HEK293 (cell line): ENCODE data around the gene STK11.

Experiments
- CTCF ChIA-PET: fragments of 350-600 bp; formaldehyde crosslinking; extraction: SDS; loops from one replicate; lab custom pipeline; 2021; ENCODE audit warnings: antibody characterized with exemption; lab: Yijun Ruan, JAX
- POLR2A ChIA-PET: fragments of 300-600 bp; formaldehyde crosslinking; extraction: SDS; loops from one replicate; lab custom pipeline; 2020; ENCODE audit warnings: antibody characterized with exemption, inconsistent platforms; lab: Yijun Ruan, JAX
- H3K27ac ChIP-seq: fragments of 200-500 bp; sonication (Bioruptor generic); 2 replicates; pipeline ENCODE4 v1.5.1; 2014; ENCODE audit warnings: low read depth, low read length, control low read depth, inconsistent platforms; ENCODE audit errors: extremely low read depth
- H3K36me3 ChIP-seq, 2 experiments: fragments of 200-500 bp in 1 of 2; sonication (Bioruptor generic) in 1 of 2; 1 replicate in 1 of 2; 2 replicates in 1 of 2; pipeline ENCODE4 v1.5.1; 2014 to 2017; ENCODE audit warnings: inconsistent platforms in 2 of 2, low read length in 2 of 2; ENCODE audit not compliant: control insufficient read depth in 2 of 2, insufficient read depth in 1 of 2
- H3K4me1 ChIP-seq: fragments of 200-500 bp; sonication (Bioruptor generic); 2 replicates; pipeline ENCODE4 v1.5.1; 2014; ENCODE audit warnings: mild to moderate bottlenecking, low read length, inconsistent platforms; ENCODE audit not compliant: control insufficient read depth, insufficient read depth
- H3K4me3 ChIP-seq: 2 replicates; pipeline ENCODE4 v1.5.1; 2011; ENCODE audit warnings: low read depth, mild to moderate bottlenecking, control low read depth, low read length, moderate library complexity
- H3K9me3 ChIP-seq: fragments of 200-500 bp; sonication (Bioruptor generic); 2 replicates; pipeline ENCODE4 v1.5.1; 2014; ENCODE audit warnings: low read depth, low read length, inconsistent platforms; ENCODE audit not compliant: control insufficient read depth, insufficient read depth
- BCL11B ChIP-seq: fragments of 450-650 bp; formaldehyde crosslinking; IDR thresholded peaks from 2 replicates; pipeline ENCODE4 v1.5.1; 2016; ENCODE audit warnings: low read depth, missing biosample characterization, missing genetic modification characterization
- GFI1B ChIP-seq: fragments of 450-650 bp; formaldehyde crosslinking; IDR thresholded peaks from 2 replicates; pipeline ENCODE4 v1.5.1; 2016; ENCODE audit warnings: missing biosample characterization, missing genetic modification characterization
- GLI2 ChIP-seq: fragments of 450-650 bp; formaldehyde crosslinking; IDR thresholded peaks from 2 replicates; pipeline ENCODE4; 2017; ENCODE audit warnings: missing biosample characterization, missing genetic modification characterization, low read depth, borderline replicate concordance
- HOXA7 ChIP-seq: sonication (generic); formaldehyde crosslinking; IDR thresholded peaks from 2 replicates; pipeline ENCODE4 v1.8.1; 2022; ENCODE audit warnings: missing genetic modification reagents, borderline replicate concordance
- IKZF3 ChIP-seq: fragments of 450-650 bp; IDR thresholded peaks from 2 replicates; pipeline ENCODE4 v1.5.0; 2018; ENCODE audit warnings: missing biosample characterization, mild to moderate bottlenecking, missing genetic modification characterization, moderate library complexity
- MEIS1 ChIP-seq: sonication (generic); formaldehyde crosslinking; IDR thresholded peaks from 2 replicates; pipeline ENCODE4 v1.8.1; 2022; ENCODE audit warnings: missing genetic modification reagents, mild to moderate bottlenecking, borderline replicate concordance
- RBAK ChIP-seq: fragments of 450-650 bp; formaldehyde crosslinking; IDR thresholded peaks from 2 replicates; pipeline ENCODE4 v1.5.1; 2016; ENCODE audit warnings: missing biosample characterization, missing genetic modification characterization
- SALL2 ChIP-seq: fragments of 450-650 bp; formaldehyde crosslinking; IDR thresholded peaks from 2 replicates; pipeline ENCODE4 v1.5.0; 2017; ENCODE audit warnings: missing biosample characterization, mild to moderate bottlenecking, missing genetic modification characterization, borderline replicate concordance
- ZNF16 ChIP-seq: fragments of 450-650 bp; formaldehyde crosslinking; IDR thresholded peaks from 2 replicates; pipeline ENCODE4 v1.5.1; 2016; ENCODE audit warnings: low read depth, missing biosample characterization, missing genetic modification characterization
- ZNF174 ChIP-seq: fragments of 450-650 bp; formaldehyde crosslinking; IDR thresholded peaks from 2 replicates; pipeline ENCODE4 v1.5.0; 2017; ENCODE audit warnings: missing biosample characterization, mild to moderate bottlenecking, missing genetic modification characterization
- ZNF175 ChIP-seq: fragments of 450-650 bp; formaldehyde crosslinking; IDR thresholded peaks from 2 replicates; pipeline ENCODE4 v1.5.1; 2016; ENCODE audit warnings: missing biosample characterization, missing genetic modification characterization
- ZNF23 ChIP-seq: fragments of 450-650 bp; formaldehyde crosslinking; IDR thresholded peaks from 2 replicates; pipeline ENCODE4 v1.5.1; 2016; ENCODE audit warnings: missing biosample characterization, missing genetic modification characterization, borderline replicate concordance
- ZNF391 ChIP-seq: fragments of 450-650 bp; formaldehyde crosslinking; IDR thresholded peaks from 2 replicates; pipeline ENCODE4 v1.5.1; 2016; ENCODE audit warnings: low read depth, missing biosample characterization, missing genetic modification characterization, borderline replicate concordance
- ZNF510 ChIP-seq: fragments of 450-650 bp; formaldehyde crosslinking; IDR thresholded peaks from 2 replicates; pipeline ENCODE4 v1.5.1; 2018; ENCODE audit warnings: mild to moderate bottlenecking, missing genetic modification characterization, missing biosample characterization; ENCODE audit not compliant: insufficient replicate concordance
- ZNF561 ChIP-seq: fragments of 450-650 bp; IDR thresholded peaks from 2 replicates; pipeline ENCODE4 v1.5.1; 2018; ENCODE audit warnings: missing biosample characterization, missing genetic modification characterization, borderline replicate concordance
- ZNF660 ChIP-seq: fragments of 450-650 bp; IDR thresholded peaks from 2 replicates; pipeline ENCODE4 v1.5.1; 2018; ENCODE audit warnings: missing biosample characterization, mild to moderate bottlenecking, missing genetic modification characterization
- ZNF837 ChIP-seq: fragments of 450-650 bp; formaldehyde crosslinking; IDR thresholded peaks from 2 replicates; pipeline ENCODE4 v1.5.1; 2016; ENCODE audit warnings: missing biosample characterization, missing genetic modification characterization
- ZSCAN16 ChIP-seq: fragments of 450-650 bp; formaldehyde crosslinking; IDR thresholded peaks from 2 replicates; pipeline ENCODE4 v1.5.1; 2016; ENCODE audit warnings: missing biosample characterization, missing genetic modification characterization
- TF ChIP-seq, protein P1 (sequence below): fragments of 450-650 bp; formaldehyde crosslinking; IDR thresholded peaks from 2 replicates; pipeline ENCODE4 v1.5.1; 2016; ENCODE audit warnings: missing biosample characterization, missing genetic modification characterization
- TF ChIP-seq, protein P2 (sequence below): fragments of 450-650 bp; formaldehyde crosslinking; conservative IDR thresholded peaks from 2 replicates; pipeline ENCODE4 v1.5.1; 2016; ENCODE audit warnings: low read depth, missing biosample characterization, missing genetic modification characterization
- TF ChIP-seq, protein P3 (sequence below): fragments of 450-650 bp; formaldehyde crosslinking; IDR thresholded peaks from 2 replicates; pipeline ENCODE4 v1.5.1; 2016; ENCODE audit warnings: missing biosample characterization, missing genetic modification characterization
- TF ChIP-seq, protein P4 (sequence below): fragments of 450-650 bp; formaldehyde crosslinking; IDR thresholded peaks from 2 replicates; pipeline ENCODE4 v1.5.1; 2016; ENCODE audit warnings: missing biosample characterization, missing genetic modification characterization
- TF ChIP-seq, protein P5 (sequence below): fragments of 450-650 bp; formaldehyde crosslinking; IDR thresholded peaks from 2 replicates; pipeline ENCODE4 v1.5.1; 2017; ENCODE audit warnings: missing biosample characterization, missing genetic modification characterization
- TF ChIP-seq, protein P6 (sequence below): fragments of 450-650 bp; formaldehyde crosslinking; IDR thresholded peaks from 2 replicates; pipeline ENCODE4 v1.5.1; 2016; ENCODE audit warnings: missing biosample characterization, missing genetic modification characterization

The STK11 gene

DNA sequence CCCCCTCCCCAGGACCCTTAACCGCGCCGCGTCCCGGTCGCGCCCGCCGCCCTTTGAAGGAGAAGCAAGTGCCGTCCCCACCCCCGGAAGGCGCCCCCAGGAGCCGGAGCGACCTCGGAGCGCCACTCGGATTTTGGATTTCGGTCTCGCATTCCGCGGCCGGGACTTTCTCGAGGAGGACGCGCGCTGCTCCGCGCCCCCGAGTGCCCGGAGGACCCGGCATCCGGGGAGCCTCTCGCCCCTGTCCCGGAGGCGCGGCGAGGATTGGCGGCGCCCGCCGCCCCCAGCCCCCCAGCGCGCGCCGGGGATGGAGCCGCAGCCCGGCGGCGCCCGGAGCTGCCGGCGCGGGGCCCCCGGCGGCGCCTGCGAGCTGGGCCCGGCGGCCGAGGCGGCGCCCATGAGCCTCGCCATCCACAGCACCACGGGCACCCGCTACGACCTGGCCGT lies 44.4 kb downstream of the STK11 start:
- ChIA-PET POLR2A (interaction anchor here (0.6 to 1.0 kb wide), 3 partner anchors 15 to 19 kb away, joined by 3 to 7 read pairs (median 3); partner anchors contain the start of gene CIRBP), CTCF (interaction anchor here (1.0 kb wide), 1 partner anchor 16 kb away, joined by 3 read pairs; no protein-coding TSS in a partner anchor)
- H3K4me3 ChIP-seq, result peak overlapping the region; percentile 92
- peaks cover 4% of the 10 kb centered on the region for H3K4me1 ChIP-seq
- H3K9me3 ChIP-seq, result no peaks in the 10 kb centered on the region
- peaks cover 0 to 27% of the 10 kb centered on the region in 2 experiments; a peak in 1 of 3 replicates for H3K36me3 ChIP-seq
- peak overlapping the region; percentile 100 for H3K27ac ChIP-seq
- TF ChIP-seq ZNF561 (peak; percentile 17; the same call in 1 of the 2 replicates), ZNF16 (tag by site-specific recombination) (no peak), GLI2 (tag by site-specific recombination) (no peak), MEIS1 (CRISPR knock-in tag) (no peak), SALL2 (no peak), ZNF510 (tag by site-specific recombination) (no peak), ZNF23 (no peak), GFI1B (tag by site-specific recombination) (no peak), IKZF3 (tag by site-specific recombination) (no peak), ZNF175 (tag by site-specific recombination) (no peak), ZNF837 (tag by site-specific recombination) (no peak), BCL11B (tag by site-specific recombination) (no peak), RBAK (tag by site-specific recombination) (no peak), ZSCAN16 (tag by site-specific recombination) (no peak), ZNF174 (tag by site-specific recombination) (no peak), ZNF391 (tag by site-specific recombination) (no peak; the same call in 1 of the 2 replicates), ZNF660 (tag by site-specific recombination) (peak; percentile 8; the same call in 1 of the 2 replicates), HOXA7 (CRISPR knock-in tag) (no peak)
- TF ChIP-seq, protein P1, sequence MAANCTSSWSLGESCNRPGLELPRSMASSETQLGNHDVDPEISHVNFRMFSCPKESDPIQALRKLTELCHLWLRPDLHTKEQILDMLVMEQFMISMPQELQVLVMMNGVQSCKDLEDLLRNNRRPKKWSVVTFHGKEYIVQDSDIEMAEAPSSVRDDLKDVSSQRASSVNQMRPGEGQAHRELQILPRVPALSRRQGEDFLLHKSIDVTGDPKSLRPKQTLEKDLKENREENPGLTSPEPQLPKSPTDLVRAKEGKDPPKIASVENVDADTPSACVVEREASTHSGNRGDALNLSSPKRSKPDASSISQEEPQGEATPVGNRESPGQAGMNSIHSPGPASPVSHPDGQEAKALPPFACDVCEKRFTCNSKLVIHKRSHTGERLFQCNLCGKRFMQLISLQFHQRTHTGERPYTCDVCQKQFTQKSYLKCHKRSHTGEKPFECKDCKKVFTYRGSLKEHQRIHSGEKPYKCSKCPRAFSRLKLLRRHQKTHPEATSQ (tag by site-specific recombination), result 0 out of 2 replicates have a peak, but pooled peaks have one; percentile 20
- TF ChIP-seq, protein P2, sequence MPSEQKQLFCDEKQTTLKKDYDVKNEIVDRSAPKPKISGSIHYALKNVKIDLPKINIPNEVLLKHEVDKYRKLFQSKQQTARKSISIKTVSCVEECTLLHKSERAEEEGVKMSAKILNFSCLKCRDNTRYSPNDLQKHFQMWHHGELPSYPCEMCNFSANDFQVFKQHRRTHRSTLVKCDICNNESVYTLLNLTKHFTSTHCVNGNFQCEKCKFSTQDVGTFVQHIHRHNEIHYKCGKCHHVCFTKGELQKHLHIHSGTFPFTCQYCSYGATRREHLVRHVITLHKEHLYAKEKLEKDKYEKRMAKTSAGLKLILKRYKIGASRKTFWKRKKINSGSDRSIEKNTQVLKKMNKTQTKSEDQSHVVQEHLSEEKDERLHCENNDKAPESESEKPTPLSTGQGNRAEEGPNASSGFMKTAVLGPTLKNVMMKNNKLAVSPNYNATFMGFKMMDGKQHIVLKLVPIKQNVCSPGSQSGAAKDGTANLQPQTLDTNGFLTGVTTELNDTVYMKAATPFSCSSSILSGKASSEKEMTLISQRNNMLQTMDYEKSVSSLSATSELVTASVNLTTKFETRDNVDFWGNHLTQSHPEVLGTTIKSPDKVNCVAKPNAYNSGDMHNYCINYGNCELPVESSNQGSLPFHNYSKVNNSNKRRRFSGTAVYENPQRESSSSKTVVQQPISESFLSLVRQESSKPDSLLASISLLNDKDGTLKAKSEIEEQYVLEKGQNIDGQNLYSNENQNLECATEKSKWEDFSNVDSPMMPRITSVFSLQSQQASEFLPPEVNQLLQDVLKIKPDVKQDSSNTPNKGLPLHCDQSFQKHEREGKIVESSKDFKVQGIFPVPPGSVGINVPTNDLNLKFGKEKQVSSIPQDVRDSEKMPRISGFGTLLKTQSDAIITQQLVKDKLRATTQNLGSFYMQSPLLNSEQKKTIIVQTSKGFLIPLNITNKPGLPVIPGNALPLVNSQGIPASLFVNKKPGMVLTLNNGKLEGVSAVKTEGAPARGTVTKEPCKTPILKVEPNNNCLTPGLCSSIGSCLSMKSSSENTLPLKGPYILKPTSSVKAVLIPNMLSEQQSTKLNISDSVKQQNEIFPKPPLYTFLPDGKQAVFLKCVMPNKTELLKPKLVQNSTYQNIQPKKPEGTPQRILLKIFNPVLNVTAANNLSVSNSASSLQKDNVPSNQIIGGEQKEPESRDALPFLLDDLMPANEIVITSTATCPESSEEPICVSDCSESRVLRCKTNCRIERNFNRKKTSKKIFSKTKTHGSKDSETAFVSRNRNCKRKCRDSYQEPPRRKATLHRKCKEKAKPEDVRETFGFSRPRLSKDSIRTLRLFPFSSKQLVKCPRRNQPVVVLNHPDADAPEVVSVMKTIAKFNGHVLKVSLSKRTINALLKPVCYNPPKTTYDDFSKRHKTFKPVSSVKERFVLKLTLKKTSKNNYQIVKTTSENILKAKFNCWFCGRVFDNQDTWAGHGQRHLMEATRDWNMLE (tag by site-specific recombination), result no peak
- TF ChIP-seq, protein P3, sequence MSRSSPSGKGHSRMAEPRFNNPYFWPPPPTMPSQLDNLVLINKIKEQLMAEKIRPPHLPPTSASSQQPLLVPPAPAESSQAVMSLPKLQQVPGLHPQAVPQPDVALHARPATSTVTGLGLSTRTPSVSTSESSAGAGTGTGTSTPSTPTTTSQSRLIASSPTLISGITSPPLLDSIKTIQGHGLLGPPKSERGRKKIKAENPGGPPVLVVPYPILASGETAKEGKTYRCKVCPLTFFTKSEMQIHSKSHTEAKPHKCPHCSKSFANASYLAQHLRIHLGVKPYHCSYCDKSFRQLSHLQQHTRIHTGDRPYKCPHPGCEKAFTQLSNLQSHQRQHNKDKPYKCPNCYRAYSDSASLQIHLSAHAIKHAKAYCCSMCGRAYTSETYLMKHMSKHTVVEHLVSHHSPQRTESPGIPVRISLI (tag by site-specific recombination), result no peak
- TF ChIP-seq, protein P4, sequence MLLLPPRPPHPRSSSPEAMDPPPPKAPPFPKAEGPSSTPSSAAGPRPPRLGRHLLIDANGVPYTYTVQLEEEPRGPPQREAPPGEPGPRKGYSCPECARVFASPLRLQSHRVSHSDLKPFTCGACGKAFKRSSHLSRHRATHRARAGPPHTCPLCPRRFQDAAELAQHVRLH (tag by site-specific recombination), result no peak
- TF ChIP-seq, protein P5, sequence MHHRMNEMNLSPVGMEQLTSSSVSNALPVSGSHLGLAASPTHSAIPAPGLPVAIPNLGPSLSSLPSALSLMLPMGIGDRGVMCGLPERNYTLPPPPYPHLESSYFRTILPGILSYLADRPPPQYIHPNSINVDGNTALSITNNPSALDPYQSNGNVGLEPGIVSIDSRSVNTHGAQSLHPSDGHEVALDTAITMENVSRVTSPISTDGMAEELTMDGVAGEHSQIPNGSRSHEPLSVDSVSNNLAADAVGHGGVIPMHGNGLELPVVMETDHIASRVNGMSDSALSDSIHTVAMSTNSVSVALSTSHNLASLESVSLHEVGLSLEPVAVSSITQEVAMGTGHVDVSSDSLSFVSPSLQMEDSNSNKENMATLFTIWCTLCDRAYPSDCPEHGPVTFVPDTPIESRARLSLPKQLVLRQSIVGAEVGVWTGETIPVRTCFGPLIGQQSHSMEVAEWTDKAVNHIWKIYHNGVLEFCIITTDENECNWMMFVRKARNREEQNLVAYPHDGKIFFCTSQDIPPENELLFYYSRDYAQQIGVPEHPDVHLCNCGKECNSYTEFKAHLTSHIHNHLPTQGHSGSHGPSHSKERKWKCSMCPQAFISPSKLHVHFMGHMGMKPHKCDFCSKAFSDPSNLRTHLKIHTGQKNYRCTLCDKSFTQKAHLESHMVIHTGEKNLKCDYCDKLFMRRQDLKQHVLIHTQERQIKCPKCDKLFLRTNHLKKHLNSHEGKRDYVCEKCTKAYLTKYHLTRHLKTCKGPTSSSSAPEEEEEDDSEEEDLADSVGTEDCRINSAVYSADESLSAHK (tag by site-specific recombination), result no peak
- TF ChIP-seq, protein P6, sequence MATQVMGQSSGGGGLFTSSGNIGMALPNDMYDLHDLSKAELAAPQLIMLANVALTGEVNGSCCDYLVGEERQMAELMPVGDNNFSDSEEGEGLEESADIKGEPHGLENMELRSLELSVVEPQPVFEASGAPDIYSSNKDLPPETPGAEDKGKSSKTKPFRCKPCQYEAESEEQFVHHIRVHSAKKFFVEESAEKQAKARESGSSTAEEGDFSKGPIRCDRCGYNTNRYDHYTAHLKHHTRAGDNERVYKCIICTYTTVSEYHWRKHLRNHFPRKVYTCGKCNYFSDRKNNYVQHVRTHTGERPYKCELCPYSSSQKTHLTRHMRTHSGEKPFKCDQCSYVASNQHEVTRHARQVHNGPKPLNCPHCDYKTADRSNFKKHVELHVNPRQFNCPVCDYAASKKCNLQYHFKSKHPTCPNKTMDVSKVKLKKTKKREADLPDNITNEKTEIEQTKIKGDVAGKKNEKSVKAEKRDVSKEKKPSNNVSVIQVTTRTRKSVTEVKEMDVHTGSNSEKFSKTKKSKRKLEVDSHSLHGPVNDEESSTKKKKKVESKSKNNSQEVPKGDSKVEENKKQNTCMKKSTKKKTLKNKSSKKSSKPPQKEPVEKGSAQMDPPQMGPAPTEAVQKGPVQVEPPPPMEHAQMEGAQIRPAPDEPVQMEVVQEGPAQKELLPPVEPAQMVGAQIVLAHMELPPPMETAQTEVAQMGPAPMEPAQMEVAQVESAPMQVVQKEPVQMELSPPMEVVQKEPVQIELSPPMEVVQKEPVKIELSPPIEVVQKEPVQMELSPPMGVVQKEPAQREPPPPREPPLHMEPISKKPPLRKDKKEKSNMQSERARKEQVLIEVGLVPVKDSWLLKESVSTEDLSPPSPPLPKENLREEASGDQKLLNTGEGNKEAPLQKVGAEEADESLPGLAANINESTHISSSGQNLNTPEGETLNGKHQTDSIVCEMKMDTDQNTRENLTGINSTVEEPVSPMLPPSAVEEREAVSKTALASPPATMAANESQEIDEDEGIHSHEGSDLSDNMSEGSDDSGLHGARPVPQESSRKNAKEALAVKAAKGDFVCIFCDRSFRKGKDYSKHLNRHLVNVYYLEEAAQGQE, result peak; percentile 2; the same call in 1 of the 2 replicates
